ENCODE data around the gene MIF.
"Not testable (repeated sequence)": the region's sequence is repeated elsewhere in the genome, so short reads cannot be mapped to it uniquely, and the experiment has no call there.

The MIF gene

DNA sequence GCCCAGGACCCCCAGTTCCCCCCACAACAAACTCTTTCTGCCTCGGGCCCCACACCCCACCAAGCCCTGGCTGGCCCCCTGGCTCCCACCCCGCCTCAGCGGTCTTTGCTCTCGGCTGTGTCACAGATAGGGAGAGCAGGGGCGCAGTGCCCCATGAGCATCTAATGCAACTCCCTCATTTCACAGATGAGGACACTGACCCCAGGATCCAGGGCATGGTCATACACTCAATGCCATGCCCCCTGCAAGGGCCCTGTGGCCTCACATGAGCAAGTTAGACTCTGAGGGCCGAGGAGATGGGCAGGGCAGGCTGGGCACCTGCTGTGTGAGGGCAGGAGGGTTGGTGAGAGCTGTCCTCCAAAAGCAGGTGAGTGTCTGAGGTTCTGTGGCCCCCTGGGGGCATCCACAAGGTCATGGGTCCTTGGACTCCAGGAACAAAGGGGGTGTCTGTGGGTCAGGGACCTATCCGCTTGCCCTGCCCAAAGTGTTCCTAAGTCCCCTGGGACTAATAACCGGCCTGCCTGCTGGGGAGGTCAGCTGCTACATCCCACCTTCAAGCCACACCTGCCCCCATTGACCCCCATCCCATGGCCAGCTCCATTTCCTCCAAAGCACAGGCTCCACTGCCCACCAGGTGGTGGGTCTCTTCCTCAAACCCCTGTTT, 2.5 kb downstream of the MIF start:
- TF ChIP-seq, protein P1, sequence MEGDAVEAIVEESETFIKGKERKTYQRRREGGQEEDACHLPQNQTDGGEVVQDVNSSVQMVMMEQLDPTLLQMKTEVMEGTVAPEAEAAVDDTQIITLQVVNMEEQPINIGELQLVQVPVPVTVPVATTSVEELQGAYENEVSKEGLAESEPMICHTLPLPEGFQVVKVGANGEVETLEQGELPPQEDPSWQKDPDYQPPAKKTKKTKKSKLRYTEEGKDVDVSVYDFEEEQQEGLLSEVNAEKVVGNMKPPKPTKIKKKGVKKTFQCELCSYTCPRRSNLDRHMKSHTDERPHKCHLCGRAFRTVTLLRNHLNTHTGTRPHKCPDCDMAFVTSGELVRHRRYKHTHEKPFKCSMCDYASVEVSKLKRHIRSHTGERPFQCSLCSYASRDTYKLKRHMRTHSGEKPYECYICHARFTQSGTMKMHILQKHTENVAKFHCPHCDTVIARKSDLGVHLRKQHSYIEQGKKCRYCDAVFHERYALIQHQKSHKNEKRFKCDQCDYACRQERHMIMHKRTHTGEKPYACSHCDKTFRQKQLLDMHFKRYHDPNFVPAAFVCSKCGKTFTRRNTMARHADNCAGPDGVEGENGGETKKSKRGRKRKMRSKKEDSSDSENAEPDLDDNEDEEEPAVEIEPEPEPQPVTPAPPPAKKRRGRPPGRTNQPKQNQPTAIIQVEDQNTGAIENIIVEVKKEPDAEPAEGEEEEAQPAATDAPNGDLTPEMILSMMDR (IDR thresholded peaks at IDR 0.05; ENCODE audit: unreplicated experiment in 3 of 3) = no peak
- H3K36me3 Mint-ChIP-seq (ENCODE audit: low read depth) = peaks cover 38% of the 10 kb centered on the region
- no peaks in the 10 kb centered on the region for H3K9me3 Mint-ChIP-seq
- peak overlapping the region; percentile 73 to 79 (median 79) for H3K4me3 Mint-ChIP-seq
- H3K27ac Mint-ChIP-seq = peak overlapping the region in 2 of 3 experiments; percentile 63 to 70
- no peaks in the 10 kb centered on the region for H3K27me3 Mint-ChIP-seq (ENCODE audit: low read depth)
- H3K4me1 Mint-ChIP-seq = peaks cover 38% of the 10 kb centered on the region

DNA sequence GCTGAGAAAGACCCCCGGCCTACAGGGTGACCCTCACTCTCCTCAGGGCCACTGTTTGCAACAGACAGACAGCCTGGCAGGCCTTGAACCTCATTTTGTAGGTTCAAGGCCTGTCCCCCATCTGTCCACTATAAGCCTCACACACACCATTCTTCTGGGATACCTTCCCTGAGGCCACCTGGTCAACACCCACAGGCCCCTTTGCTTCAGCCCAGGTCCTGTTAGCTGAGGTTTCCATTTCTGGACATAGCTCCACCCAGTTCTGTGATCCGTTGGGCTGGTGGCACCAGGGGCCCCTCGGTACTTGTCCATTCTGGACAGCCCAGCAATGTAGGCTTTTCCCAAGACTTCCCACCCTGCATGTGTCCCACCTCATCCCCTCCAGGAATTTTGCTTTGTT, 3.1 kb downstream of the MIF start:
- peak overlapping the region; percentile 73 to 79 (median 79) for H3K4me3 Mint-ChIP-seq
- peak overlapping the region in 2 of 3 experiments; percentile 63 to 70 for H3K27ac Mint-ChIP-seq
- H3K27me3 Mint-ChIP-seq (ENCODE audit: low read depth) = no peaks in the 10 kb centered on the region
- H3K36me3 Mint-ChIP-seq (ENCODE audit: low read depth) = peaks cover 38% of the 10 kb centered on the region
- peaks cover 38% of the 10 kb centered on the region for H3K4me1 Mint-ChIP-seq
- no peaks in the 10 kb centered on the region for H3K9me3 Mint-ChIP-seq
- TF ChIP-seq, protein P1 (IDR thresholded peaks at IDR 0.05; ENCODE audit: unreplicated experiment in 3 of 3) = no peak

DNA sequence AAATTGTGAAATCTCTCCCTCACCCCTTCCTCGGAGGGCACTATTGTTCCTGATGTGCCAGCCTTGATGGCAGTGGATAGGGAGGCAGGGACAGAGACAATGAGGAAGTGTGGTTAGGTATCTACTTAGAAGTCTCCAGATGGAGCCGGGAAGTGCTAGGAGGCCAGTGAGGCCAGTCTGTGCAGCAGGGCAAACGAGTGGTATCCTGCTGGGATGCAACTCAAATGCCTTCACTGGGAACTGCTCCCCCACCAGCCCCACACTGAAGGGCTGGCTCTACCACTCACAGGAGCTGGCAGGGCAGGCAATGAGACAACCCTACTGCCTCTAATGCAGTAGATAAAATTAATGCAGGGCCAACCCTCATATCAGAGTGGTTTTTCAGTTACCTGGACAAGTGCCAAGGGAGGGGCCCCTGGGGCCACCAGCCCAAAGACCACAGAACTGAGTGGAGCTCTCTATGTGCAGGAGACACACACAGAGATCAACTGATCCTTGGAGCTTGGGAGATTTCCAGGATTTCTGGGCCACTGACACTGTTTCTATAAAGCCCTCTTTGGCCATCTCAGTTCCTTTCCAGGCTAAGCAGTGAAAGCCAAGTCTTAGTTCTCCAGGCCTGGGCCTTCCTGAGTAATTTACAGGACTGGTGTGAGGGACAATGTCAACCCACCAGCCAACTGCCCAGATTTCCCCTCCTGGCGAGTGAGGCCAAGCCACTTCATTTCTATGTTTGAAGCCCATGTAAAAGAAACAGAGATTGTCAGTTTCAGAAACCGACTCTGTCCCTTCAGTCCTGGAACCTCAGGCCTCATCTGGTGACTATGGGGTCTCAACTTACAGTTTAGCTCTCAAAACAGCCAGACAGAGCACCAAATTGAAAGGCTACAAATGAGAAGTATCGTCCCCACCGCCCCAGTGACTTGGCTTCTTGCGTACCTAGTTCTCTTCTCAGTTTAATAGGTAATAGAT, 4.1 kb downstream of the MIF start:
- peaks cover 31% of the 10 kb centered on the region for H3K4me1 Mint-ChIP-seq
- TF ChIP-seq, protein P1 (IDR thresholded peaks at IDR 0.05; ENCODE audit: unreplicated experiment in 3 of 3) = no peak
- peaks cover 38% of the 10 kb centered on the region for H3K36me3 Mint-ChIP-seq (ENCODE audit: low read depth)
- H3K27ac Mint-ChIP-seq = peak overlapping the region; percentile 4 to 80 (median 77)
- H3K27me3 Mint-ChIP-seq (ENCODE audit: low read depth) = no peaks in the 10 kb centered on the region
- H3K4me3 Mint-ChIP-seq = peak overlapping the region; percentile 11 to 42 (median 20)
- no peaks in the 10 kb centered on the region for H3K9me3 Mint-ChIP-seq

DNA sequence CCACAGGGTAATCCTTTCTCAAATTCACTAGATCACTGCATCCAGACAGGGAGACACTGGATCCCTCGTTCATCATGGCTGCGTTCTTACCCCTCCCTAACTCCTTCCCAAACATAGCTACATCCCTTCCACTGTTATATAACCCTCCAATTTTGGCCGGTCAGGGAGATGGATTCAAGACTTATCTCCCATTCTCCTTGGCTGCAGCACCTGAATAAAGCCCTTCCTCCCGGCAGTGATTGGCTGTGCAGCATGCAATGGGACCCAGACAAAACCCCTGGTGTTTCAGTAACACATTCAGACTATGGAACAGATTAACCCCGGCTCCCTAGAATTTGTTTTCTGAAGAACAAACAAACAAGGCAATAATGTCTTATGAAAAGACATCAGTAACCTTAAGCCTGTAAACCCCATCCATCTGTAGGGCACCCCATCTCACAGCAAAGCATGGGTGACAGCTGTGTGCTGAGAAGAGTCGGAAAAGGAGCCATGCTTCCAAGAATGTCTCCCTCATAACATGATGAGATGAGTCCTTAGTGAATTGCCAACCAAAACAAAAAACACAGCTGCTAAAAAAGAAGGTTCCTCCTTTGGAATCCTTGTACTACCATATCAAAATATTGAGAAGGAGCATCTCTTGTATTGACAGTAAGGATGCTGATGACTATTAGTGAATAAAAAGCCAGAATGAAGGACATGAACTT, 5.0 kb downstream of the MIF start:
- H3K27me3 Mint-ChIP-seq (ENCODE audit: low read depth) = no peaks in the 10 kb centered on the region
- peak overlapping the region; percentile 4 to 42 (median 22) for H3K4me3 Mint-ChIP-seq
- TF ChIP-seq, protein P1 (IDR thresholded peaks at IDR 0.05; ENCODE audit: unreplicated experiment in 3 of 3) = no peak
- H3K27ac Mint-ChIP-seq = peak overlapping the region; percentile 4 to 80 (median 77)
- H3K9me3 Mint-ChIP-seq = no peaks in the 10 kb centered on the region
- peaks cover 31% of the 10 kb centered on the region for H3K4me1 Mint-ChIP-seq
- H3K36me3 Mint-ChIP-seq (ENCODE audit: low read depth) = peaks cover 38% of the 10 kb centered on the region

DNA sequence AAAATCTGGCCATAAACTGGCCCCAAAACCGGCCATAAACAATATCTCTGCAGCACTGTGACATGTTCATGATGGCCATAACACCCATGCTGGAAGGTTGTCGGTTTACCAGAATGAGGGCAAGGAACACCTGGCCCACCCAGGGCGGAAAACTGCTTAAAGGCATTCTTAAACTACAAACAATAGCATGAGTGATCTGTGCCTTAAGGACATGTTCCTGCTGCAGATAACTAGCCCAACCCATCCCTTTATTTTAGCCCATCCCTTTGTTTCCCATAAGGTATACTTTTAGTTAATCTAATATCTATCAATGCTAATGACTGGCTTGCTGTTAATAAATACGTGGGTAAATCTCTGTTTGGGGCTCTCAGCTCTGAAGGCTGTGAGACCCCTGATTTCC, 6.0 kb downstream of the MIF start:
- not testable (repeated sequence) for H3K27me3 Mint-ChIP-seq (ENCODE audit: low read depth); H3K27ac Mint-ChIP-seq; H3K9me3 Mint-ChIP-seq
- H3K4me3 Mint-ChIP-seq = peak overlapping the region in 1 of 3 experiments; percentile 3
- H3K4me1 Mint-ChIP-seq = peaks cover 37% of the 10 kb centered on the region
- peaks cover 35% of the 10 kb centered on the region for H3K36me3 Mint-ChIP-seq (ENCODE audit: low read depth)

DNA sequence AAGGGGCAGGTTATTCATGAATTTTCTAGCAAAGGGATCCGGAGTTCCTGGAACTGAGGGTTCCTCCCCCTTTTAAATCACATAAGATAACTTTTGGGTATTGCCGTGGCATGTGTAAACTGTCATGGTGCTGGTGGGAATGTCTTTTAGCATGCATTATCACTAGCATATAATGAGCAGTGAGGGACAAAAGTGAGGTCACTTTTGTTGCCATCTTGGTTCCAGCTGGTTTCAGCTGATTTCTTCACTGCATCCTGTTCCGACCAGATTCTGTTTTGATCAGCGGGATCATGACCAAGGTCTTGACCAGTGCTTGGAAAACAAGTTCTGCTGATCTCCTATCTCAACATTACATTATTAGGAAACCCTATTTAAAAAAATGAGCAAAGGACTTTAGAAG, 7.4 kb downstream of the MIF start:
- TF ChIP-seq, protein P1 (IDR thresholded peaks at IDR 0.05; ENCODE audit: unreplicated experiment in 3 of 3) = no peak
- Mint-ChIP-seq H3K4me3 (no peak overlapping the region), H3K27me3 (ENCODE audit: low read depth) (no peaks in the 10 kb centered on the region), H3K36me3 (ENCODE audit: low read depth) (peaks cover 29% of the 10 kb centered on the region), H3K27ac (no peak overlapping the region), H3K9me3 (no peaks in the 10 kb centered on the region), H3K4me1 (peaks cover 41% of the 10 kb centered on the region)

Measured in nephron (organoid).